ENCODE measurements around the gene KLK12.

The KLK12 gene

GRCh38 chr19:51022526-51022925, 12.3 kb downstream of the KLK12 start:
- TF ChIP-seq CTCF (IDR thresholded peaks at IDR 0.05; ENCODE audit: extremely low read depth, insufficient read depth, missing control alignments): no peak
- DNase-seq (ENCODE audit: low spot score): no peak
- in situ Hi-C loops (cut with MboI; ENCODE audit: low pct_unique_long_range_greater_than_20kb, low sequenced_read_pairs, unreplicated experiment): no loop called here

- no peak for DNase-seq (ENCODE audit: low spot score)
- in situ Hi-C loops (cut with MboI; ENCODE audit: low pct_unique_long_range_greater_than_20kb, low sequenced_read_pairs, unreplicated experiment): no loop called here
- peak; percentile 57 for TF ChIP-seq CTCF (IDR thresholded peaks at IDR 0.05; ENCODE audit: extremely low read depth, insufficient read depth, missing control alignments)
Observed at GRCh38 chr19:51020988-51021651, 13.7 kb downstream of the KLK12 start.

GRCh38 chr19:51019544-51019925, 15.3 kb downstream of the KLK12 start, which contains the start of gene KLK10:
TSS of gene KLK10 (minus strand) at chr19:51019709. CDS start at chr19:51019130, 579 bp downstream.
- no peak for DNase-seq (ENCODE audit: low spot score)
- in situ Hi-C loops (cut with MboI; ENCODE audit: low pct_unique_long_range_greater_than_20kb, low sequenced_read_pairs, unreplicated experiment): no loop called here
- no peak for TF ChIP-seq CTCF (IDR thresholded peaks at IDR 0.05; ENCODE audit: extremely low read depth, insufficient read depth, missing control alignments)

GRCh38 chr19:51018745-51019543, 15.9 kb downstream of the KLK12 start:
- in situ Hi-C loops (cut with MboI; ENCODE audit: low pct_unique_long_range_greater_than_20kb, low sequenced_read_pairs, unreplicated experiment): no loop called here
- no peak for TF ChIP-seq CTCF (IDR thresholded peaks at IDR 0.05; ENCODE audit: extremely low read depth, insufficient read depth, missing control alignments)

GRCh38 chr19:51016798-51017683, 17.8 kb downstream of the KLK12 start:
- DNase-seq (ENCODE audit: low spot score): peak; percentile 93

More at GRCh38 chr19:51018745-51019543, 15.9 kb downstream of the KLK12 start:
- DNase-seq (ENCODE audit: low spot score): no peak

More at GRCh38 chr19:51016798-51017683, 17.8 kb downstream of the KLK12 start:
- in situ Hi-C loops (cut with MboI; ENCODE audit: low pct_unique_long_range_greater_than_20kb, low sequenced_read_pairs, unreplicated experiment): no loop called here
- peak; percentile 96 for TF ChIP-seq CTCF (IDR thresholded peaks at IDR 0.05; ENCODE audit: extremely low read depth, insufficient read depth, missing control alignments)
